Measurements from ENCODE around the gene GTF3A. TPM values are rescaled to one million over a fixed set of nuclear protein-coding genes. Genes with fewer than 3 reads are reported as not detected.

GTF3A gene
- total RNA-seq (2021; ENCODE audit: unreplicated experiment) (102 TPM), Bru-seq, nascent RNA (percentile 87 among the genes with signal in this experiment), BruChase-seq, experiment 1, labeled RNA remaining after a 6-hour chase (percentile 86 among the genes with signal in this experiment), BruChase-seq, experiment 2, labeled RNA remaining after a 2-hour chase (percentile 83 among the genes with signal in this experiment)
- polyA plus RNA-seq (2012): 85.8 and 94.9 TPM in 2 replicates
- long read RNA-seq, transcript GTF3A-202 (8 exons, 1,191 nt): minor isoform, 8 of 183 reads
- long read RNA-seq, transcript GTF3A-201 (9 exons, 1,383 nt): major isoform, 143 of 183 reads
- long read RNA-seq, partial matches to known transcripts: 10 of 183 reads
- long read RNA-seq, other reads (novel, unspliced or antisense): 22 of 183 reads

- peak within 1 kb of the TSS; percentile 91 for H3K4me2 ChIP-seq (ENCODE audit: low read length)
- POLR2A ChIA-PET: interaction anchor here (3.0 kb wide), 1 partner anchor 26 kb away, joined by 21 read pairs; the partner anchor contains the start of gene MTIF3
- H4K20me1 ChIP-seq (ENCODE audit: insufficient read depth): peaks cover 4% of the 10 kb centered on the region; the same call in 1 of the 2 replicates
- no peaks in the 10 kb centered on the region for H3K9me3 ChIP-seq (ENCODE audit: control insufficient read depth in 1 of 2, insufficient read depth in 1 of 2, low read depth in 1 of 2, low read length in 2 of 2)
- peak; percentile 69 for ATAC-seq
- no TSS peak for BruUV-seq (replicated peaks)
- H3K9me2 ChIP-seq (ENCODE audit: insufficient read depth): no peaks in the 10 kb centered on the region
- intact Hi-C loops (cut with micrococcal nuclease): no loop called here
- peak within 1 kb of the TSS; percentile 49 for H2AFZ ChIP-seq (ENCODE audit: low read depth, low read length, poor library complexity, severe bottlenecking)
- peaks cover 45% of the 10 kb centered on the region for H3K79me2 ChIP-seq (ENCODE audit: insufficient read depth, low read length)
- peak; percentile 70 for TF ChIP-seq ZFX (IDR thresholded peaks at IDR 0.05)
- no peak for TF ChIP-seq SRF (IDR thresholded peaks at IDR 0.05; ENCODE audit: low read depth)
- no peak for TF ChIP-seq RAD21 (IDR thresholded peaks at IDR 0.05; ENCODE audit: low read depth)
- TF ChIP-seq SIN3A (IDR thresholded peaks at IDR 0.05; ENCODE audit: low read depth): no peak
- TF ChIP-seq POLR2A (IDR thresholded peaks at IDR 0.05; ENCODE audit: borderline replicate concordance, extremely low read depth, insufficient read depth, insufficient read length): peak; percentile 85
- TF ChIP-seq TCF7L2 (IDR thresholded peaks at IDR 0.05; ENCODE audit: borderline replicate concordance, extremely low read depth, insufficient read depth, insufficient read length): peak; percentile 51
- no peak for TF ChIP-seq EZH2 (IDR thresholded peaks at IDR 0.05)
- no peak for TF ChIP-seq CEBPB (IDR thresholded peaks at IDR 0.05; ENCODE audit: low read depth)
- TF ChIP-seq, protein P1, sequence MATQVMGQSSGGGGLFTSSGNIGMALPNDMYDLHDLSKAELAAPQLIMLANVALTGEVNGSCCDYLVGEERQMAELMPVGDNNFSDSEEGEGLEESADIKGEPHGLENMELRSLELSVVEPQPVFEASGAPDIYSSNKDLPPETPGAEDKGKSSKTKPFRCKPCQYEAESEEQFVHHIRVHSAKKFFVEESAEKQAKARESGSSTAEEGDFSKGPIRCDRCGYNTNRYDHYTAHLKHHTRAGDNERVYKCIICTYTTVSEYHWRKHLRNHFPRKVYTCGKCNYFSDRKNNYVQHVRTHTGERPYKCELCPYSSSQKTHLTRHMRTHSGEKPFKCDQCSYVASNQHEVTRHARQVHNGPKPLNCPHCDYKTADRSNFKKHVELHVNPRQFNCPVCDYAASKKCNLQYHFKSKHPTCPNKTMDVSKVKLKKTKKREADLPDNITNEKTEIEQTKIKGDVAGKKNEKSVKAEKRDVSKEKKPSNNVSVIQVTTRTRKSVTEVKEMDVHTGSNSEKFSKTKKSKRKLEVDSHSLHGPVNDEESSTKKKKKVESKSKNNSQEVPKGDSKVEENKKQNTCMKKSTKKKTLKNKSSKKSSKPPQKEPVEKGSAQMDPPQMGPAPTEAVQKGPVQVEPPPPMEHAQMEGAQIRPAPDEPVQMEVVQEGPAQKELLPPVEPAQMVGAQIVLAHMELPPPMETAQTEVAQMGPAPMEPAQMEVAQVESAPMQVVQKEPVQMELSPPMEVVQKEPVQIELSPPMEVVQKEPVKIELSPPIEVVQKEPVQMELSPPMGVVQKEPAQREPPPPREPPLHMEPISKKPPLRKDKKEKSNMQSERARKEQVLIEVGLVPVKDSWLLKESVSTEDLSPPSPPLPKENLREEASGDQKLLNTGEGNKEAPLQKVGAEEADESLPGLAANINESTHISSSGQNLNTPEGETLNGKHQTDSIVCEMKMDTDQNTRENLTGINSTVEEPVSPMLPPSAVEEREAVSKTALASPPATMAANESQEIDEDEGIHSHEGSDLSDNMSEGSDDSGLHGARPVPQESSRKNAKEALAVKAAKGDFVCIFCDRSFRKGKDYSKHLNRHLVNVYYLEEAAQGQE (IDR thresholded peaks at IDR 0.05; ENCODE audit: low read depth): no peak
- TF ChIP-seq ATF3 (IDR thresholded peaks at IDR 0.05): no peak
- peak; percentile 88 for TF ChIP-seq POLR2AphosphoS5 (IDR thresholded peaks at IDR 0.05; ENCODE audit: low read depth, low read length)
- TF ChIP-seq CBX3 (IDR thresholded peaks at IDR 0.05; ENCODE audit: low read depth): no peak
- no peak for TF ChIP-seq EGR1 (IDR thresholded peaks at IDR 0.05; ENCODE audit: low read depth)
- no peak for TF ChIP-seq ELF1 (IDR thresholded peaks at IDR 0.05; ENCODE audit: borderline replicate concordance, low read depth)
- TF ChIP-seq YY1 (IDR thresholded peaks at IDR 0.05; ENCODE audit: extremely low read depth, insufficient replicate concordance, low read depth, low read length): peak; percentile 6
- TF ChIP-seq MAX (IDR thresholded peaks at IDR 0.05): no peak
- TF ChIP-seq, protein P2, sequence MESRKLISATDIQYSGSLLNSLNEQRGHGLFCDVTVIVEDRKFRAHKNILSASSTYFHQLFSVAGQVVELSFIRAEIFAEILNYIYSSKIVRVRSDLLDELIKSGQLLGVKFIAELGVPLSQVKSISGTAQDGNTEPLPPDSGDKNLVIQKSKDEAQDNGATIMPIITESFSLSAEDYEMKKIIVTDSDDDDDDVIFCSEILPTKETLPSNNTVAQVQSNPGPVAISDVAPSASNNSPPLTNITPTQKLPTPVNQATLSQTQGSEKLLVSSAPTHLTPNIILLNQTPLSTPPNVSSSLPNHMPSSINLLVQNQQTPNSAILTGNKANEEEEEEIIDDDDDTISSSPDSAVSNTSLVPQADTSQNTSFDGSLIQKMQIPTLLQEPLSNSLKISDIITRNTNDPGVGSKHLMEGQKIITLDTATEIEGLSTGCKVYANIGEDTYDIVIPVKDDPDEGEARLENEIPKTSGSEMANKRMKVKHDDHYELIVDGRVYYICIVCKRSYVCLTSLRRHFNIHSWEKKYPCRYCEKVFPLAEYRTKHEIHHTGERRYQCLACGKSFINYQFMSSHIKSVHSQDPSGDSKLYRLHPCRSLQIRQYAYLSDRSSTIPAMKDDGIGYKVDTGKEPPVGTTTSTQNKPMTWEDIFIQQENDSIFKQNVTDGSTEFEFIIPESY (IDR thresholded peaks at IDR 0.05; ENCODE audit: extremely low read depth, insufficient replicate concordance, low read length): no peak
- DNase-seq (ENCODE audit: low read depth, low spot score): peak; percentile 54
- H3K4me3 ChIP-seq (replicated peaks in 1 of 2; ENCODE audit: low read depth in 1 of 2, low read length in 2 of 2): peak within 1 kb of the TSS; percentile 63 to 70
- H3K4me1 ChIP-seq (ENCODE audit: control insufficient read depth in 1 of 2, insufficient read depth in 2 of 2, low read length in 2 of 2): peaks cover 29 to 50% of the 10 kb centered on the region in 2 experiments
- peak within 1 kb of the TSS; percentile 80 for H3K9ac ChIP-seq (ENCODE audit: low read length)
- H3K36me3 ChIP-seq (ENCODE audit: control insufficient read depth in 1 of 2, insufficient read depth in 2 of 2, low read length in 2 of 2): peaks cover 6 to 14% of the 10 kb centered on the region in 2 experiments; a peak in 2 of 4 replicates
- CTCF ChIA-PET: no interaction called here
- no peaks in the 10 kb centered on the region for H3K27me3 ChIP-seq (ENCODE audit: insufficient read depth, low read length)
- H3K27ac ChIP-seq (ENCODE audit: low read depth, low read length): peak within 1 kb of the TSS; percentile 82
- RAD21 ChIA-PET (ENCODE audit: low non-redundant PET in 1 of 2, low total read pairs in 2 of 2, uncharacterized antibody in 2 of 2, unreplicated experiment in 2 of 2): no interaction called here
These were observed at the start of gene GTF3A for GRCh38 chr13:27424246-27425157. TSS of gene GTF3A (plus strand) at chr13:27424619.

All from HCT116 (cell line).